Skeletal muscle tissue (tissue), 4 donors: Measurements from ENCODE around the gene EHD4. TPM values are rescaled to one million over a fixed set of nuclear protein-coding genes. Genes with fewer than 3 reads are reported as not detected.

Experiments
- H3K27ac ChIP-seq: one replicate; pipeline ENCODE4 v1.7.0; 2013; ENCODE audit warnings: mild to moderate bottlenecking, low read depth, low read length, inconsistent platforms
- H3K27me3 ChIP-seq, 3 donors: one replicate each; pipeline ENCODE4 v1.7.0; 2013; ENCODE audit warnings: low read length in 3 of 3; ENCODE audit not compliant: control insufficient read depth in 3 of 3, insufficient read depth in 3 of 3
- H3K36me3 ChIP-seq, 3 donors: one replicate each; pipeline ENCODE4 v1.7.0; 2013; ENCODE audit warnings: low read length in 3 of 3; ENCODE audit not compliant: control insufficient read depth in 3 of 3, insufficient read depth in 3 of 3
- H3K4me1 ChIP-seq, 3 donors: one replicate each; pipeline ENCODE4 v1.7.0; 2013; ENCODE audit warnings: low read length in 3 of 3, mild to moderate bottlenecking in 3 of 3; ENCODE audit not compliant: control insufficient read depth in 3 of 3, insufficient read depth in 3 of 3
- H3K4me3 ChIP-seq, 3 donors: one replicate each; pipeline ENCODE4 v1.7.0; 2013; ENCODE audit warnings: low read length in 3 of 3
- H3K9ac ChIP-seq, 3 donors: one replicate each; pipeline ENCODE4 v1.7.0; 2013; ENCODE audit warnings: low read length in 3 of 3, mild to moderate bottlenecking in 3 of 3, moderate library complexity in 2 of 3, low read depth in 1 of 3
- H3K9me3 ChIP-seq, 3 donors: one replicate each; pipeline ENCODE4 v1.7.0; 2013; ENCODE audit warnings: low read length in 3 of 3; ENCODE audit not compliant: control insufficient read depth in 3 of 3
- total RNA-seq: library from RNA; depleted of rRNA; stranded (reverse); fragments of >200 nt; gene quantifications from one replicate; pipeline ENCODE4 v1.2.3, GENCODE V29; 2014
- donor health status: Osteomylitis.

Gene EHD4
- total RNA-seq, 1 donor from 2014 or later: 24.0 TPM

- Histone ChIP-seq H3K9me3 (no peaks in the 10 kb centered on the region), H3K9ac (no peak overlapping the region), H3K4me3 (no peak overlapping the region), H3K36me3 (no peaks in the 10 kb centered on the region), H3K27ac (no peak overlapping the region), H3K4me1 (no peaks in the 10 kb centered on the region), H3K27me3 (peaks cover 6 to 42% (median 40%) of the 10 kb centered on the region in 3 donors)
Observed at GRCh38 chr15:41857316-41857715, 115.0 kb downstream of the EHD4 start.

GRCh38 chr15:41856716-41857115, 115.6 kb downstream of the EHD4 start:
- H3K4me3 ChIP-seq: no peak overlapping the region

GRCh38 chr15:41856262-41856661, 116.1 kb downstream of the EHD4 start:
- no peaks in the 10 kb centered on the region for H3K4me1 ChIP-seq
- H3K36me3 ChIP-seq: no peaks in the 10 kb centered on the region
- no peak overlapping the region for H3K27ac ChIP-seq
- H3K9ac ChIP-seq: no peak overlapping the region
- peaks cover 14 to 51% (median 42%) of the 10 kb centered on the region in 3 donors for H3K27me3 ChIP-seq
- no peaks in the 10 kb centered on the region for H3K9me3 ChIP-seq
- H3K4me3 ChIP-seq: no peak overlapping the region

More at GRCh38 chr15:41856716-41857115, 115.6 kb downstream of the EHD4 start:
- peaks cover 12 to 48% (median 42%) of the 10 kb centered on the region in 3 donors for H3K27me3 ChIP-seq
- H3K9me3 ChIP-seq: no peaks in the 10 kb centered on the region
- no peaks in the 10 kb centered on the region for H3K36me3 ChIP-seq
- H3K9ac ChIP-seq: no peak overlapping the region
- no peaks in the 10 kb centered on the region for H3K4me1 ChIP-seq
- no peak overlapping the region for H3K27ac ChIP-seq

GRCh38 chr15:41855261-41855961, 116.9 kb downstream of the EHD4 start:
- Histone ChIP-seq H3K9ac (no peak overlapping the region), H3K4me1 (no peaks in the 10 kb centered on the region), H3K27ac (no peak overlapping the region), H3K9me3 (no peaks in the 10 kb centered on the region), H3K36me3 (no peaks in the 10 kb centered on the region), H3K4me3 (no peak overlapping the region), H3K27me3 (peaks cover 14 to 51% (median 45%) of the 10 kb centered on the region in 3 donors)

- Histone ChIP-seq H3K27ac (no peak overlapping the region), H3K9ac (no peak overlapping the region), H3K4me1 (no peaks in the 10 kb centered on the region), H3K27me3 (peaks cover 14 to 49% (median 40%) of the 10 kb centered on the region in 3 donors), H3K4me3 (no peak overlapping the region), H3K36me3 (no peaks in the 10 kb centered on the region), H3K9me3 (no peaks in the 10 kb centered on the region)
Observed at GRCh38 chr15:41854443-41854842, 117.9 kb downstream of the EHD4 start.

- no peak overlapping the region for H3K4me3 ChIP-seq
- H3K27ac ChIP-seq: no peak overlapping the region
- H3K36me3 ChIP-seq: peaks cover 0 to 2% (median under 1%) of the 10 kb centered on the region in 3 donors
- no peaks in the 10 kb centered on the region for H3K9me3 ChIP-seq
- H3K27me3 ChIP-seq: peaks cover 14 to 49% (median 39%) of the 10 kb centered on the region in 3 donors
- H3K4me1 ChIP-seq: no peaks in the 10 kb centered on the region
- H3K9ac ChIP-seq: no peak overlapping the region
Observed at GRCh38 chr15:41853831-41854230, 118.5 kb downstream of the EHD4 start.

- Histone ChIP-seq H3K9ac (no peak overlapping the region), H3K36me3 (peaks cover 4 to 10% (median 9%) of the 10 kb centered on the region in 3 donors), H3K27ac (no peak overlapping the region), H3K4me1 (no peaks in the 10 kb centered on the region), H3K9me3 (no peaks in the 10 kb centered on the region), H3K4me3 (no peak overlapping the region), H3K27me3 (peaks cover 14 to 46% (median 39%) of the 10 kb centered on the region in 3 donors)
Observed at GRCh38 chr15:41852736-41853590, 119.4 kb downstream of the EHD4 start.

GRCh38 chr15:41851755-41852370, 120.5 kb downstream of the EHD4 start:
- H3K27me3 ChIP-seq: peaks cover 14 to 44% (median 35%) of the 10 kb centered on the region in 3 donors
- H3K9ac ChIP-seq: no peak overlapping the region
- H3K9me3 ChIP-seq: no peaks in the 10 kb centered on the region
- peaks cover 11 to 20% (median 19%) of the 10 kb centered on the region in 3 donors for H3K36me3 ChIP-seq
- no peak overlapping the region for H3K27ac ChIP-seq
- no peaks in the 10 kb centered on the region for H3K4me1 ChIP-seq
- no peak overlapping the region for H3K4me3 ChIP-seq

GRCh38 chr15:41851167-41851523, 121.2 kb downstream of the EHD4 start:
- Histone ChIP-seq H3K9ac (no peak overlapping the region), H3K27ac (no peak overlapping the region), H3K27me3 (peaks cover 14 to 40% (median 28%) of the 10 kb centered on the region in 3 donors), H3K4me1 (no peaks in the 10 kb centered on the region), H3K9me3 (no peaks in the 10 kb centered on the region), H3K4me3 (no peak overlapping the region), H3K36me3 (peaks cover 11 to 27% (median 25%) of the 10 kb centered on the region in 3 donors)
